Raji (cell line): ENCODE data around the gene HOXC9.

Source experiments
- POLR2A ChIP-seq: IDR thresholded peaks from 2 replicates; pipeline ENCODE4 v1.6.1; 2011; ENCODE audit warnings: low read depth, low read length, control low read depth; ENCODE audit not compliant: insufficient read depth

The HOXC9 gene

GRCh38 chr12:54045401-54045800 lies 45.4 kb downstream of the HOXC9 start:
- TF ChIP-seq POLR2A = no peak

GRCh38 chr12:54045868-54046521 lies 46.0 kb downstream of the HOXC9 start:
- TF ChIP-seq POLR2A = no peak

DNA sequence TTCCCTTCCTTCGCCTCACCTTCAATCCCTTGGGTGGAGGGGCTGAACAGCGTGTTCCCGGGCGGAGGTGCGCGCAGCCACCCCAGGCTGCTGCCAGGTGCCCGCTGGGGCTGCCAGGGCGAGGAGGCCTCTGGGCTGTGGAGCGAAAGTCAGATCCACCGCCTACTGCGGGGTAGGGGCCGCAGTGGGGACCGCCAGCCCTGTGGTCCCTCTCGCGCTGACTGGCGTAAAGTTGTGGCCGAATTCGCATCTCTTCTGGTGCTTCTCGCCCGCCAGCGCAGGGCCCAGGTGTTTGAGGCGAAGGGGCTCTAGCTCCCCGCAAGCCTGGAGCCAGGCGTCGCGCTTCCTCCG lies 46.8 kb downstream of the HOXC9 start:
- no peak for TF ChIP-seq POLR2A

DNA sequence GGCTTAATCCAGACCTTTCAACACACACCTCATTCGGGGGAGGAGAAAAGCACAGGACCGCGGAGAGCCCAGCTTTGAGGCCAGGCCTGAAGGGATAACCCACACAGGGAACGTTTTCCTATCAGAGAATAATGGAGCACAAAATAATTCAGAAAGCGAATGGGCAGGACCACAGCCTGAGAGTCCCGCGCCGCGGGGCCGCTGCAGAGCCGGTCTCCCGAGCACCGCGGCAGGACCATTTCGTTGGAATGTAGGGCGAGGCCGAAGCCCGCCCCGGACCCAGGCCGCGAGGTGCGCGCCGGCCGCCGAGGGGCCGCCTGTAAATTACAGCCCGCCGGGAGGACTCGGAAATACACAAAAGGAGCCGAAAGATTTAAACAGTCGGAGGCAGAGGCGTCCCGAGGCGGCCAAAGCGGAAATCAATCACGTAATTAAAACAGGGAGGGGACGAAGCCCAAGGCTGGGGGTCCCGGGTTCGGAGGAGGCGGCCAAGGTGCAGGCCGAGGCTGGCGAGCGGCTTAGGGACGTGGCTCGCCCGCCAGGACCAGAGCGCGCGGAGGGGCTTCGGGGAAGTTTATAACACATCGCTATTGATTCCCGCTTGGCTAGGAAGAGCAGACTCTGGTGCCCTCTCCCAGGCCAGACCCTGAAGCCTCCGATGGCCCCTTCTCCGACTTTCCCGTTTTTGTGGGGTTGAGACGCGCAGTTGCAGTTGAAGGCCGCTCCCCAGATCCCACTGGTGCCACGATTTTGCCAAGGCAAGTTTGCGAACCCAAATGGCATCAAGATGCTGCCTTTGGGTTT lies 47.4 kb downstream of the HOXC9 start:
- TF ChIP-seq POLR2A = no peak

GRCh38 chr12:54047964-54048303 lies 48.0 kb downstream of the HOXC9 start:
- no peak for TF ChIP-seq POLR2A

GRCh38 chr12:54048406-54049093 lies 48.6 kb downstream of the HOXC9 start:
- TF ChIP-seq POLR2A = no peak

DNA sequence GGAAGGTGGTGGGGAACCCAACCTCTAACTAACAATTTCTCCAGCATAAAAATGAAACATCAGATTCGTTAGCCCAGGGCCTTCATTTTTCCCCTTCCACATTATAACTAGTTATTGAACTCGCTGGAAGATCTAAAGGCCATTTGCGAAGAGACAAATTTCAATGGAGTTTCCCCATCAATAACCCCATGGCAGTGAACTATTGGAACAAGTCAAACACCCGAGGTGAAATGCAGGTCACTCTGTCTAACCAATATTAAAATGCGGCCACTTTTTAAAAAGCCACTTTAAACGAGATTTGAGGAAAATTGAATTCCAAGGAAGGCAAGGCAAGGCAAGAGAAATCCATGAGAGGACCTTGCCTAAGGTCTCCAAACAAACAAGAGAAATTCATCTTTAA lies 49.1 kb downstream of the HOXC9 start:
- no peak for TF ChIP-seq POLR2A

GRCh38 chr12:54050482-54050810 lies 50.5 kb downstream of the HOXC9 start:
- TF ChIP-seq POLR2A = no peak

DNA sequence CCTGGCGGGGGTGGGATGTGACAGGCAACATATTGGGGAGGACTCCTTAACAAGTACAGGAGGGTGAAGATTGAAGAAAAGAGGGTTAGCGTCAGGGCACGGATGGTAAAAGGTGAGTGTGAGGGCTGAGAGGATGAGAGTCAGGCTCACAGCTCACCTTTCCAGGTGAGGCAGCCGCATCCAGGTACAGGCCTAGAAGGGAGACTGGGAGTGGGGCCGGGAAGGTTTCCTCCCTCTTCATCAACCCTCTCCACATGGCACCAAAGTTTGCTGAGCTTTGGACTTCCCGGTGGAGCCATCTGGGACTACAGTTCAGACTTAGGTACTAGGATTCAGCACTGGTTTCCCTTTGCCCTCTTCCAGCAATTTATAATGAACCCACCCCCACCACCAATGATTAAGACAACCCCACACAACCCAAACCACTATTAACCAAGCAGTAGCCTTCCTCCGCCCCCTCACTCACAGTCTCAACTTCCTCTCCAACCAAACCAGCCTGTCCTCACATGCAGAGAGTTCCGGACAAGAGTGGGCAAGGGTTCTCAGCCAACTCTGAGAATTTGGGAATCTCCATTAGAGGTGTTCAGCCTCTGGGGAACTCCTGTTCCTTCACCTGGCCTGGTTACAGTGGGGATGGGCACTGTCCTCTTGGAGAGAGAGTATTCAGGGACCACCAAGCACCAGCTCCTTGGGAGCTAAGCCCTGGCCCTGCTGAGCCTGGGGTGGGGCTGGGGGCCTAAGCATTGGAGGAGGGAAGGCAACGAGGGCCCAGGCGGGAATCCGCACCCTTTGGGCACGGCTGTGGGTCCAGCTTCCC lies 51.3 kb downstream of the HOXC9 start:
- no peak for TF ChIP-seq POLR2A

DNA sequence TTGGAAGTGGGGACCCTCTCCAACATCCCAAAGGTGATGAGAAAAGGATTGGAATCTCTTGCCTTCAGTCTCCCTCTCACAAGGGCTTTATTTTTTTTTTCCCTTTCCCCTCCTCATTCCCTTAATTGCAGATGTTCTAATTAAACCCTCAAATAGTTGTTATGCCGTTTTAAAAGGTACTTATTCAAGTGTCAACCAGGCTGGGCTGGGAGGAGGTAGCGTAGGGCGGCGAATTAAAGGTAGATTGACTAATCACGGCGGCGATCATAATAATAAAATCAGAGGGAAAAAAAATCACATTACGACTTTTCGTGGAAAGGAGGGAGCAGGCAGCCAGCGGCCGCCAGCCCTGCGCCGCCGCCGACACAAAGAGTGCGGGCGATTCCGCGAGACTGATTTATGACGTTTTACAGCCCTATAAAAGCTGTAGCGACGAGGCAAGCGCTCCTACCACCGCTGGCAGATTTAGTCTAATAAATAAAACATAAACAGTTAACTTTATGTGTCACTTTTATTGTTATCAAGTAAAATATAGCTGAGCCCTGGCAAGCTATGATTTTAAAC lies 52.0 kb downstream of the HOXC9 start:
- TF ChIP-seq POLR2A = no peak

DNA sequence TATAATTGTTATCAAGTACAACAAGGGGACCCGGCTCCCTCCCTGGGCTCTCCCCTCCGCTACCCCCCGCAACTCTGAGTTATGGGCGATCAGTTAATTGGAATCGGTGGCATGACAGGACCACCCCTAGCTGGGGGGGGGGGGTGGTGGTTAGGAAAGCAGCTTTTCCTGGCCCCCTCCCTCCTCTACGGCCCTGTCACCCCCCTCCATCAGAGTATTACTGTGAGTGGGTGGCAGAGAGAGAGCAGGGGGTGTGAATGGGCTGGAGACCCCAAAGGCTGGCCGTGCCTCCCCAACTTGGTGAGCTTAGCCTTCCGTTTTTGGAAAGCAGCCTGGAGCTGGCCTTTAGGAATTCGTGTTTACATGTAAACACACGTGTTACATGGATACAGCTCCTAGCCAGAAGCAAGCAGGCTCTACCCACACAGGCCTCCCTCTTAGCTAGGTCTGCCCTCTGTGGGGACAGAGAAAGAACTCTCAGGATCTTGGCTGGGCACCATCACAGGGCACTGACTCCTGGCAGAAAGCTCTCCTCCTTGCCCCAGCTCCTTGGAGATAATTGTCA lies 52.6 kb downstream of the HOXC9 start:
- TF ChIP-seq POLR2A = no peak
